A673 (cell line): ENCODE measurements around the gene ENTR1. TPM values are rescaled to one million over a fixed set of nuclear protein-coding genes. Genes with fewer than 3 reads are reported as not detected.

Experiments used
- BruUV-seq: library from RNA; stranded (reverse); fragments of 400-500 nt; replicated peaks from 2 replicates; lab custom pipeline; 2021; lab: Mats Ljungman, UMichigan
- CTCF ChIA-PET: fragments of 300-600 bp; sonication (Branson Sonifier 250); formaldehyde crosslinking; loops from one replicate; lab custom pipeline; 2022; ENCODE audit warnings: antibody characterized with exemption; lab: Charles Lee
- POLR2A ChIA-PET: fragments of 300-600 bp; sonication (Branson Sonifier 250); formaldehyde crosslinking; loops from one replicate; lab custom pipeline; 2022; ENCODE audit warnings: antibody characterized with exemption; ENCODE audit not compliant: low non-redundant PET; lab: Charles Lee
- DNase-seq: peaks from one replicate; pipeline ENCODE4 v3.0.0-alpha.2; 2015; ENCODE audit warnings: low spot score
- H3K27ac ChIP-seq: fragments of 200-600 bp; sonication (generic); 2 replicates; pipeline ENCODE4 v1.5.1; 2016; ENCODE audit warnings: mixed run types, low read depth, mild to moderate bottlenecking, mixed read lengths, antibody characterized with exemption, low read length; ENCODE audit not compliant: poor library complexity, severe bottlenecking
- H3K27me3 ChIP-seq: fragments of 200-600 bp; sonication (generic); replicated peaks from 2 replicates; pipeline ENCODE4 v1.6.1; 2017; ENCODE audit warnings: mixed run types, low read depth, mild to moderate bottlenecking, mixed read lengths, antibody characterized with exemption, low read length; ENCODE audit not compliant: insufficient read depth, poor library complexity
- H3K36me3 ChIP-seq: fragments of 200-600 bp; sonication (generic); 2 replicates; pipeline ENCODE4 v1.6.1; 2016; ENCODE audit warnings: mixed run types, mild to moderate bottlenecking, mixed read lengths, antibody characterized with exemption, low read length; ENCODE audit not compliant: insufficient read depth, poor library complexity, severe bottlenecking
- H3K4me1 ChIP-seq: fragments of 200-600 bp; sonication (generic); 2 replicates; pipeline ENCODE4 v1.6.1; 2017; ENCODE audit warnings: mixed run types, mild to moderate bottlenecking, mixed read lengths, antibody characterized with exemption, low read length; ENCODE audit not compliant: insufficient read depth, poor library complexity, severe bottlenecking
- H3K4me3 ChIP-seq: fragments of 200-600 bp; sonication (generic); 2 replicates; pipeline ENCODE4 v1.5.1; 2016; ENCODE audit warnings: low read depth, mixed run types, mild to moderate bottlenecking, mixed read lengths, low read length; ENCODE audit not compliant: poor library complexity, severe bottlenecking
- H3K9me3 ChIP-seq: fragments of 200-600 bp; sonication (generic); 2 replicates; pipeline ENCODE4 v1.6.1; 2016; ENCODE audit warnings: mixed run types, low read depth, mild to moderate bottlenecking, mixed read lengths, antibody characterized with exemption, low read length; ENCODE audit not compliant: poor library complexity, severe bottlenecking
- CTCF ChIP-seq: fragments of 300-800, 200-600 bp; sonication (generic); conservative IDR thresholded peaks from 2 replicates; pipeline ENCODE4 v1.5.1; 2017; ENCODE audit warnings: low read depth, mild to moderate bottlenecking, antibody characterized with exemption, low read length, moderate library complexity, mixed read lengths
- EZH2 ChIP-seq: fragments of 200-600 bp; sonication (generic); IDR thresholded peaks from 2 replicates; pipeline ENCODE4 v1.6.1; 2017; ENCODE audit warnings: borderline replicate concordance, low read depth, mild to moderate bottlenecking, mixed read lengths, antibody characterized with exemption, low read length; ENCODE audit not compliant: poor library complexity, severe bottlenecking
- intact Hi-C: fragments of 100-400 bp; cut with micrococcal nuclease; formaldehyde crosslinking; loops from one replicate; pipeline ENCODE4 v1.10.0; 2022; ENCODE audit not compliant: unreplicated experiment
- total RNA-seq: library from RNA; stranded (reverse); gene quantifications from 2 replicates; pipeline ENCODE4 v1.2.3, GENCODE V29; 2021

Gene ENTR1
- total RNA-seq, 1 experiment from 2014 or later: 146 TPM

GRCh38 chr9:136453326-136453725, 42.9 kb upstream of the ENTR1 start:
- Histone ChIP-seq H3K4me3 (no peak overlapping the region), H3K36me3 (peaks cover 66% of the 10 kb centered on the region), H3K27me3 (no peaks in the 10 kb centered on the region), H3K27ac (no peak overlapping the region), H3K4me1 (no peaks in the 10 kb centered on the region), H3K9me3 (no peaks in the 10 kb centered on the region)
- BruUV-seq: no TSS peak
- intact Hi-C loops: no loop called here
- TF ChIP-seq CTCF (no peak), EZH2 (no peak)
- DNase-seq: no peak
- CTCF ChIA-PET: no interaction called here
- POLR2A ChIA-PET: no interaction called here

- no peaks in the 10 kb centered on the region for H3K27me3 ChIP-seq
- no peak overlapping the region for H3K4me3 ChIP-seq
- TF ChIP-seq CTCF: no peak
- no peak for TF ChIP-seq EZH2
- DNase-seq: no peak
- no peak overlapping the region for H3K27ac ChIP-seq
- H3K4me1 ChIP-seq: no peaks in the 10 kb centered on the region
- H3K9me3 ChIP-seq: no peaks in the 10 kb centered on the region
- H3K36me3 ChIP-seq: peaks cover 71% of the 10 kb centered on the region
- BruUV-seq: no TSS peak
- intact Hi-C loops: no loop called here
- ChIA-PET CTCF (no interaction called here), POLR2A (no interaction called here)
Observed at GRCh38 chr9:136451221-136451877, 40.9 kb upstream of the ENTR1 start.

DNA sequence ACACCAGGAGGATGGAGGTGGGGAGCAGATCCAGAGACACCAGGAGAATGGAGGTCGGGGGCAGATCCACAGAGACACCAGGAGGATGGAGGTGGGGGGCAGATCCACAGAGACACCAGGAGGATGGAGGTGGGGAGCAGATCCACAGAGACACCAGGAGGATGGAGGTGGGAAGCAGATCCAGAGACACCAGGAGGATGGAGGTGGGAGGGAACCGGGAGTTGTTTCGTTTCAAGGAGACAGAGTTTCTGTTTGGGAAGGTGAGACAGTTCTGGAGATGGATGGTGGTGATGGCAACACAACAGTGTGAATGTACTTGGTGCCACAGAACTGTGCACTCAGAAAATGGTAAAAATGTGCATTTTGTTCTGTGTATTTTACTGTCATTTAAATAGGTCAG, 38.2 kb upstream of the ENTR1 start:
- H3K9me3 ChIP-seq: no peaks in the 10 kb centered on the region
- no peaks in the 10 kb centered on the region for H3K27me3 ChIP-seq
- DNase-seq: no peak
- no peak for TF ChIP-seq EZH2
- TF ChIP-seq CTCF: no peak
- BruUV-seq: no TSS peak
- POLR2A ChIA-PET: no interaction called here
- H3K4me1 ChIP-seq: no peaks in the 10 kb centered on the region
- H3K4me3 ChIP-seq: no peak overlapping the region
- intact Hi-C loops: no loop called here
- H3K36me3 ChIP-seq: peaks cover 68% of the 10 kb centered on the region
- H3K27ac ChIP-seq: no peak overlapping the region
- CTCF ChIA-PET: no interaction called here
